Mesenchymal stem cell (in vitro differentiated cells and primary cell): ENCODE measurements around the gene C17orf114.
A peak's percentile ranks its signal among the peaks of the same experiment; 100 is the strongest.

Experiments used
- DNase-seq: peaks from one replicate; pipeline ENCODE4 v3.0.0-alpha.2; 2013
- H2AFZ ChIP-seq: one replicate; pipeline ENCODE4 v1.6.1; 2013; ENCODE audit warnings: low read depth, mild to moderate bottlenecking, control low read depth, inconsistent platforms, low read length, moderate library complexity
- H2AK5ac ChIP-seq: 2 replicates; pipeline ENCODE4 v1.6.1; 2013; ENCODE audit warnings: low read length, moderate library complexity, mild to moderate bottlenecking, inconsistent platforms; ENCODE audit not compliant: severe bottlenecking
- H2BK120ac ChIP-seq: one replicate; pipeline ENCODE4 v1.6.1; 2013; ENCODE audit warnings: low read depth, mild to moderate bottlenecking, inconsistent platforms, low read length, moderate library complexity
- H2BK12ac ChIP-seq, 2 experiments: one replicate each; pipeline ENCODE4 v1.6.1; 2013; ENCODE audit warnings: inconsistent platforms in 2 of 2, low read length in 2 of 2, mild to moderate bottlenecking in 2 of 2, moderate library complexity in 2 of 2, control low read depth in 1 of 2
- H2BK15ac ChIP-seq: one replicate; pipeline ENCODE4 v1.6.1; 2013; ENCODE audit warnings: mild to moderate bottlenecking, low read depth, inconsistent platforms; ENCODE audit not compliant: poor library complexity, severe bottlenecking
- H2BK5ac ChIP-seq: 2 replicates; pipeline ENCODE4 v1.6.1; 2013; ENCODE audit warnings: low read depth, mild to moderate bottlenecking, low read length, control low read depth, inconsistent platforms; ENCODE audit not compliant: poor library complexity, severe bottlenecking
- H3K14ac ChIP-seq, 2 experiments: one replicate each; pipeline ENCODE4 v1.6.1; 2013; ENCODE audit warnings: inconsistent platforms in 2 of 2, low read length in 2 of 2, control low read depth in 1 of 2, mild to moderate bottlenecking in 1 of 2, moderate library complexity in 1 of 2
- H3K18ac ChIP-seq, 2 experiments: one replicate each; pipeline ENCODE4 v1.6.1; 2013; ENCODE audit warnings: inconsistent platforms in 2 of 2, low read length in 2 of 2, control low read depth in 1 of 2, low read depth in 1 of 2, mild to moderate bottlenecking in 1 of 2
- H3K23ac ChIP-seq, 2 experiments: one replicate each; pipeline ENCODE4 v1.6.1; 2013; ENCODE audit warnings: inconsistent platforms in 2 of 2, low read length in 2 of 2, mild to moderate bottlenecking in 2 of 2, moderate library complexity in 2 of 2, control low read depth in 1 of 2
- H3K27ac ChIP-seq: 2 replicates; pipeline ENCODE4 v1.5.1; 2013; ENCODE audit warnings: mild to moderate bottlenecking, moderate library complexity, low read length, control low read depth, inconsistent platforms; ENCODE audit not compliant: poor library complexity, severe bottlenecking
- H3K27me3 ChIP-seq, 2 experiments: 2 replicates each; pipeline versions ENCODE4 v1.6.1 to v1.7.0; 2013; ENCODE audit warnings: low read length in 2 of 2, mild to moderate bottlenecking in 2 of 2, moderate library complexity in 2 of 2, control low read depth in 1 of 2, inconsistent platforms in 1 of 2; ENCODE audit not compliant: control insufficient read depth in 1 of 2, insufficient read depth in 1 of 2
- H3K36me3 ChIP-seq, 2 experiments: 2 replicates each; pipeline versions ENCODE4 v1.6.1 to v1.7.0; 2013; ENCODE audit warnings: low read length in 2 of 2, control low read depth in 1 of 2, inconsistent platforms in 1 of 2, low read depth in 1 of 2, mild to moderate bottlenecking in 1 of 2; ENCODE audit not compliant: insufficient read depth in 2 of 2, control insufficient read depth in 1 of 2
- H3K4ac ChIP-seq, 2 experiments: one replicate each; pipeline ENCODE4 v1.6.1; 2013; ENCODE audit warnings: inconsistent platforms in 2 of 2, low read length in 2 of 2, mild to moderate bottlenecking in 2 of 2, moderate library complexity in 2 of 2, control low read depth in 1 of 2, low read depth in 1 of 2
- H3K4me1 ChIP-seq: 2 replicates; pipeline ENCODE4 v1.6.1; 2013; ENCODE audit warnings: low read depth, low read length, control low read depth; ENCODE audit not compliant: control insufficient read depth, insufficient read depth
- H3K4me2 ChIP-seq: 2 replicates; pipeline ENCODE4 v1.6.1; 2013; ENCODE audit warnings: low read length, mild to moderate bottlenecking, inconsistent platforms; ENCODE audit not compliant: poor library complexity, severe bottlenecking
- H3K4me3 ChIP-seq, 2 experiments: 2 replicates each; pipeline versions ENCODE4 v1.5.1 to v1.7.0; 2013; ENCODE audit warnings: low read length in 2 of 2, mild to moderate bottlenecking in 2 of 2, control low read depth in 1 of 2, low read depth in 1 of 2; ENCODE audit not compliant: insufficient read depth in 1 of 2
- H3K79me1 ChIP-seq: replicated peaks from 2 replicates; pipeline ENCODE4 v1.6.1; 2013; ENCODE audit warnings: mild to moderate bottlenecking, control low read depth, low read length, inconsistent platforms; ENCODE audit not compliant: poor library complexity, severe bottlenecking
- H3K9ac ChIP-seq: 2 replicates; pipeline ENCODE4 v1.7.0; 2013; ENCODE audit warnings: mild to moderate bottlenecking, low read length, moderate library complexity
- H3K9me3 ChIP-seq: 2 replicates; pipeline ENCODE4 v1.7.0; 2013; ENCODE audit warnings: mild to moderate bottlenecking, low read length; ENCODE audit not compliant: control insufficient read depth
- H4K8ac ChIP-seq: one replicate; pipeline ENCODE4 v1.6.1; 2013; ENCODE audit warnings: inconsistent platforms, mild to moderate bottlenecking, low read length, moderate library complexity
- H4K91ac ChIP-seq: one replicate; pipeline ENCODE4 v1.6.1; 2013; ENCODE audit warnings: mild to moderate bottlenecking, low read length, inconsistent platforms
- WGBS: methylation state at CpG from one replicate; pipeline ENCODE4 v1.1.7; 2013; ENCODE audit warnings: mixed read lengths; 5-methylcytosine and 5-hydroxymethylcytosine counted together

Gene C17orf114

DNA sequence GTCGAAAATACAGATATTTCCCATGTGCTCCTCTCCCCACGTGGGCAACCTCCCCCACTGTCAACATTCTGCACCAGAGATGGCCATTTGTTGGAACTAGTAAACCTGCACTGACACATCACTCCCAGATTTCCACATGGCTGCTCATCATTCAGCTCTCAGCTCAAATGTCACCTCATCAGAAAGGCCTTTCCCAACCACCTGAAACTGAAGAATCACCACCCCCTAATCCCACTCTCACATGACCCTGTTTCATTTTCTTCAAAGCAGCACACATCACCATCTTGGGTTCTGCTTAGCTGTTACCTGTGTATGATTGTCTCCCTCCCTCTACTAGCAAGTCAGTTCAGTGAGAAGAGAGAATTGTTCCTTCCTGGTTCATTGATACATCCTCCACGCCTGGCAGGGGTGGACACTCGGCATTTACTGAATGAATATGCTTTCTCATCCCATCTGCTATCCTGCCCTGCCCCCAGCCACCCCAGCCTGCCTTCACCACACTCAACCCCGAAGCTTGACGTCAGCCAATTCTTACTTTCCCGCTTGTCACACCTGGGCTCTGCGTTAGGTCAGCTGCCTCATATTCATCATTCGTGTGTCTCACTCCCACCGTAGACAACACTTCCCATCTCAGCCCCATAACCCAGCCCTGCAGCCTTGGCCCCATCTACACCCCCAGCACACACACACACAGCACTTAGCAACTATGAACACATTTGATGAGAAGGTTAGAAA, 1.5 kb downstream of the C17orf114 start:
- Histone ChIP-seq H2AK5ac (no peak overlapping the region), H4K91ac (no peak overlapping the region)

DNA sequence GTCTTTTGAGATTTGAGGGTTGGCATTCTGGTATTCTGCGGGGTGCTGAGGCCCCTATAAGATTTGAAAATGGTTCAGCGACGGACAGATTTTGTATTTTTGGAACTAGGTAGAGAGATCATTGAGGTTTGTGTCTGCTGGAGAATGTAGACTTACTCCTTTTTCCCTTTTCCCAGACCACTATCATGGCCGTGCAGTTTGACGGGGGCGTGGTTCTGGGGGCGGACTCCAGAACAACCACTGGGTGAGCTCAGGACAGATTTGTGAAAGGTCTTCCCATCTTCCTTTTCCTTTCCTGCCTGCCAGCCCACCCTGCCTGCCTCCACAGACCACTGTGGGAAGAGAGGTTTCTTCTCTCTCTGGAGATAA, 5.6 kb downstream of the C17orf114 start:
- peak overlapping the region in 1 of 2 experiments; percentile 85 for H2BK12ac ChIP-seq
- peak overlapping the region; percentile 30 for H4K91ac ChIP-seq
- no peaks in the 10 kb centered on the region for H3K9me3 ChIP-seq
- H3K27ac ChIP-seq, result peak overlapping the region; percentile 59
- no peak overlapping the region for H2BK120ac ChIP-seq
- peak overlapping the region; percentile 46 for H2AFZ ChIP-seq
- H3K79me1 ChIP-seq, result peaks cover 14% of the 10 kb centered on the region
- no peak overlapping the region for H3K14ac ChIP-seq
- H3K36me3 ChIP-seq, result peaks cover 26 to 28% of the 10 kb centered on the region in 2 experiments
- H3K18ac ChIP-seq, result peak overlapping the region; percentile 60 to 86
- 0% methylated on average over 5 of the region's 7 CpGs for whole genome bisulfite sequencing
- H2AK5ac ChIP-seq, result peak overlapping the region; percentile 27
- H2BK15ac ChIP-seq, result no peak overlapping the region
- no peaks in the 10 kb centered on the region for H3K27me3 ChIP-seq
- peaks cover 8% of the 10 kb centered on the region for H3K4me1 ChIP-seq
- H3K4me2 ChIP-seq, result peak overlapping the region; percentile 56
- H3K9ac ChIP-seq, result peak overlapping the region; percentile 97
- peak overlapping the region; percentile 92 to 98 for H3K4me3 ChIP-seq
- no peak overlapping the region for H2BK5ac ChIP-seq
- peak; percentile 61 for DNase-seq
- H3K4ac ChIP-seq, result peak overlapping the region in 1 of 2 experiments; percentile 77
- no peak overlapping the region for H3K23ac ChIP-seq
- peak overlapping the region; percentile 87 for H4K8ac ChIP-seq

More for the DNA sequence above, 1.5 kb downstream of the C17orf114 start:
- no peak for DNase-seq
- Histone ChIP-seq H3K4me1 (peaks cover 8% of the 10 kb centered on the region), H2BK15ac (no peak overlapping the region), H3K18ac (no peak overlapping the region), H3K9me3 (no peaks in the 10 kb centered on the region), H3K4ac (no peak overlapping the region), H4K8ac (no peak overlapping the region), H3K14ac (no peak overlapping the region), H3K27me3 (no peaks in the 10 kb centered on the region), H3K27ac (no peak overlapping the region), H3K4me2 (no peak overlapping the region), H3K23ac (no peak overlapping the region), H2AFZ (no peak overlapping the region), H3K9ac (no peak overlapping the region), H2BK120ac (no peak overlapping the region), H2BK5ac (no peak overlapping the region), H3K79me1 (peaks cover 19% of the 10 kb centered on the region), H2BK12ac (no peak overlapping the region), H3K36me3 (peaks cover 26 to 31% of the 10 kb centered on the region in 2 experiments), H3K4me3 (no peak overlapping the region)
- 68% methylated on average over 10 of the region's 10 CpGs for WGBS

DNA sequence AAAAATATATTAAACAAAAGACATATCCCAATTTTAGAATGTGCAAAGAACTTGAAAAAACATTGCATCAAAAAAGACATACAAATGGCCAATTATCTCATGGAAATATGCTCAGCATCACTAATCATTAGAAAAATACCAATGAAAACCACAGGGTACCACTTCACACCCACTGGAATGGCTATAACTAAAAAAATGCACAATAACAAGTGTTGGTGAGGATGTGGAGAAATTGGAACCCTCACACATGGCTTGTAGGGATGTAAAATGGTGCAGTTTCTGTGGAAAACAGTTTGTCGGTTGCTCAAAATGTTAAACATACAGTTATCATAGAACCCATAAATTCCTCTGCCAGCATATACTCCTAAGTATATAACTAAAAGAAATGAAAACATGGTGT, 7.0 kb downstream of the C17orf114 start:
- peaks cover 10% of the 10 kb centered on the region for H3K4me1 ChIP-seq
- no peak overlapping the region for H2BK120ac ChIP-seq
- H3K4ac ChIP-seq, result peak overlapping the region in 1 of 2 experiments; percentile 44
- H3K23ac ChIP-seq, result no peak overlapping the region
- H4K8ac ChIP-seq, result peak overlapping the region; percentile 35
- no peak overlapping the region for H2BK15ac ChIP-seq
- no peak overlapping the region for H3K4me3 ChIP-seq
- no peak overlapping the region for H2BK12ac ChIP-seq
- H4K91ac ChIP-seq, result no peak overlapping the region
- H2BK5ac ChIP-seq, result no peak overlapping the region
- no peaks in the 10 kb centered on the region for H3K27me3 ChIP-seq
- no peak overlapping the region for H3K27ac ChIP-seq
- H2AFZ ChIP-seq, result no peak overlapping the region
- H3K79me1 ChIP-seq, result peaks cover 14% of the 10 kb centered on the region
- no CpG with 5 or more reads among the region's 1 CpG for WGBS
- no peak overlapping the region for H3K18ac ChIP-seq
- H3K9me3 ChIP-seq, result no peaks in the 10 kb centered on the region
- H3K36me3 ChIP-seq, result peaks cover 22 to 25% of the 10 kb centered on the region in 2 experiments
- peak overlapping the region; percentile 97 for H3K9ac ChIP-seq
- no peak overlapping the region for H2AK5ac ChIP-seq
- H3K14ac ChIP-seq, result no peak overlapping the region
- H3K4me2 ChIP-seq, result no peak overlapping the region
- no peak for DNase-seq

DNA sequence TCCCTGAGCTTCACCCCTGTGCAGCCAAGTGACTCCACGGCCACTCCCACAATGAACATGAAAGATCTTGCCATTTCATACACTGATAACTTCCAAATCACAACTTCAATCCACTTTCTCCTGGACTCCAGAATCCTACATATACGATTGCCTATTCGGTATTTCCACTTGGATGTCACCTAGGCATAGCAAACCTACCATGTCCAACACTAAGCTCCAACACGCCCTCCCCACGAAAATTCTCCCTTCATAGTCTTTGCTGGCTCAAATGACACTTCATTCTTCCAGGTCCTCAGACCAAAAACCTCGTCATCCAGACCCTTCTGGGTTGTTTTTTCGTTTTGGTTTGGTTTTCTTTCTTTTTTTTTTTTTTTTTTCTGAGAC, 11.4 kb downstream of the C17orf114 start:
- DNase-seq, result no peak
- no peak overlapping the region for H3K27ac ChIP-seq
- no peak overlapping the region for H2BK120ac ChIP-seq
- peaks cover 0 to 1% of the 10 kb centered on the region in 2 experiments for H3K27me3 ChIP-seq
- H3K9ac ChIP-seq, result peak overlapping the region; percentile 86
- H3K36me3 ChIP-seq, result no peaks in the 10 kb centered on the region
- no peak overlapping the region for H3K4ac ChIP-seq
- peaks cover 7% of the 10 kb centered on the region for H3K79me1 ChIP-seq
- no peak overlapping the region for H4K91ac ChIP-seq
- H3K4me1 ChIP-seq, result peaks cover 15% of the 10 kb centered on the region
- WGBS, result 89% methylated on average over 5 of the region's 7 CpGs
- peak overlapping the region; percentile 60 for H2AFZ ChIP-seq
- H4K8ac ChIP-seq, result no peak overlapping the region
- H3K14ac ChIP-seq, result no peak overlapping the region
- H3K18ac ChIP-seq, result peak overlapping the region in 1 of 2 experiments; percentile 61
- no peak overlapping the region for H3K23ac ChIP-seq
- peak overlapping the region; percentile 100 for H3K4me2 ChIP-seq
- peak overlapping the region; percentile 82 to 86 for H3K4me3 ChIP-seq
- no peak overlapping the region for H2BK5ac ChIP-seq
- H2BK12ac ChIP-seq, result peak overlapping the region in 1 of 2 experiments; percentile 77
- H2BK15ac ChIP-seq, result no peak overlapping the region
- no peak overlapping the region for H2AK5ac ChIP-seq
- no peaks in the 10 kb centered on the region for H3K9me3 ChIP-seq
